HG03439 (cell line): ENCODE data around the gene KRTAP10-7.
"Not testable (repeated sequence)": the region's sequence is repeated elsewhere in the genome, so short reads cannot be mapped to it uniquely, and the experiment has no call there.

Experiments
- ATAC-seq: cut with Tn5 transposase; IDR thresholded peaks from one replicate; pipeline ENCODE4 v1.9.1; 2021; ENCODE audit warnings: mild to moderate bottlenecking, moderate library complexity; ENCODE audit not compliant: unreplicated experiment

Gene KRTAP10-7, protein sequence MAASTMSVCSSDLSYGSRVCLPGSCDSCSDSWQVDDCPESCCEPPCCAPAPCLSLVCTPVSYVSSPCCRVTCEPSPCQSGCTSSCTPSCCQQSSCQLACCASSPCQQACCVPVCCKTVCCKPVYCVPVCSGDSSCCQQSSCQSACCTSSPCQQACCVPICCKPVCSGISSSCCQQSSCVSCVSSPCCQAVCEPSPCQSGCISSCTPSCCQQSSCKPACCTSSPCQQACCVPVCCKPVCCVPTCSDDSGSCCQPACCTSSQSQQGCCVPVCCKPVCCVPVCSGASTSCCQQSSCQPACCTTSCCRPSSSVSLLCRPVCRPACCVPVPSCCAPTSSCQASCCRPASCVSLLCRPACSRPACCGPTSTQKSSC

DNA sequence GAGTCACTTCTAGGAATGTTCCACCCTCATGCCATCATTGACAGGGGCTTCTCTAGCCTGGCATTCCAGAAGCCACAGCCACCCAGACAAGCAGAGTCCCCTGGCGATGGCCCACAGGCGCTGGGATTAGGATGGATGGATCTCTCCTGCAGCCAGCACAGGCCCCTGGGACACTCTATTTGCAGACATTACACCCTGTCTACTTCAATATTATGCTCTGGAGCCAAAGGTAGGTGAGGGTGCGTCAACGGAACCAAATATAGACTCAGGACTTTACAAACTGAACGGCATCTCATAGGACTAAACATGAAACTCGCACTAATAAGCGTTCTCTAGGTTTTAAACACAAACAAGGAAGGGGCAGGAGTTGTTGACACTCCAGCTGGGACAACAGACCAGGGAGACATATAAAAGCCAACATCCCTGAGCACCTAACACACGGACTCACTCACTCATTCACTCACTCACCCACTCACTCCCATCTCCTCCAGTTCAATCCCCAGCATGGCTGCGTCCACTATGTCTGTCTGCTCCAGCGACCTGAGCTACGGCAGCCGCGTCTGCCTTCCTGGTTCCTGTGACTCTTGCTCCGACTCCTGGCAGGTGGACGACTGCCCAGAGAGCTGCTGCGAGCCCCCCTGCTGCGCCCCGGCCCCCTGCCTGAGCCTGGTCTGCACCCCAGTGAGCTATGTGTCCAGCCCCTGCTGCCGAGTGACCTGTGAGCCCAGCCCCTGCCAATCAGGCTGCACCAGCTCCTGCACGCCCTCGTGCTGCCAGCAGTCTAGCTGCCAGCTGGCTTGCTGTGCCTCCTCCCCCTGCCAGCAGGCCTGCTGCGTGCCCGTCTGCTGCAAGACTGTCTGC is at the start of gene KRTAP10-7:
KRTAP10-7 (plus strand) TSS at position 480 of the 861 bp plus-strand sequence; CDS start at position 505, 25 bp downstream.
- not testable (repeated sequence) for ATAC-seq

DNA sequence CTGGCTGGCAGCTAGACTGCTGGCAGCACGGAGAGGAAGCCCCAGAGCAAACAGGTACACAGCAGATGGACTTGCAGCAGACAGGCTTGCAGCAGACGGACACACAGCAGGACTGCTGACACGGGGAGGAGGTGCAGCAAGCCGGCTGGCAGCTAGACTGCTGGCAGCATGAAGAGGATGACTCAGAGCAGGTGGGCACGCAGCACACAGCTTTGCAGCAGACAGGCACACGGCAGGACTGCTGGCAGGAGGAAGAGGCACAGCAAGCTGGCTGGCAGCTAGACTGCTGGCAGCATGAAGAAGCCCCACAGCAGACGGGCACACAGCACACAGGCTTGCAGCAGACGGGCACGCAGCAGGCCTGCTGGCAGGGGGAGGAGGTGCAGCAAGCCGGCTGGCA is 49.6 kb upstream of the KRTAP10-7 start:
- ATAC-seq = no peak

DNA sequence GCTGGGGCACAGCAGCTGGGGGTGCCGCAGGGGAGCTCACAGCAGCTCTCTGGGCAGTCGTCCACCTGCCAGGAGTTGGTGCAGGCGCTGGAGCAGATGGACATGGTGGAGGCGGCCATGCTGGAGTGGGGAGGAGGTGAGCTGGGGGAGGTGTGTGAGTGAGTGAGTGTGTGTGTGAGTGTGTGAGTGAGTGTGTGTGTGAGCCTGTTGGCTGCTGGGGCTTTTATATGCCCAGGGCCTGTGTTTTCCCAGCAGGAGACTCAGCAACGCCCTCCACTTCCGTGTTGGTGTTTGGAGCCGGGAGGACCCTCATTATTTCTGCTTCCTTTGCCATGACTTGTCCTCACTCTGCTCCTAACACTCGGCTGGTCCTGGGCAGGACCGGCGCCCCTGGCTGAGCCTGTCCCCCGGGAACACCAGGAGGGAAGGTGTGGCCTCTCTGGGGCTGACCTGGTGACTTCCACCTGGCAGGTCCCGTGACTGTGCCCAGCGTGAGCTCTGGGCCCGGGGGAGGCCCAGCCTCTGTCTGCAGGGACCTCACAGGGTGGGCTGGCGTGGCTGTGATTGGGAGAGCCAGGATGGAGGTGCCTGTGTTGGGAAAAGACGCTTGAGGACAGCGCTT is 48.9 kb upstream of the KRTAP10-7 start, which contains the start of gene KRTAP10-2:
KRTAP10-2 (minus strand) TSS at position 166 of the 622 bp plus-strand sequence; CDS start at position 119, 47 bp downstream.
- ATAC-seq = no peak

DNA sequence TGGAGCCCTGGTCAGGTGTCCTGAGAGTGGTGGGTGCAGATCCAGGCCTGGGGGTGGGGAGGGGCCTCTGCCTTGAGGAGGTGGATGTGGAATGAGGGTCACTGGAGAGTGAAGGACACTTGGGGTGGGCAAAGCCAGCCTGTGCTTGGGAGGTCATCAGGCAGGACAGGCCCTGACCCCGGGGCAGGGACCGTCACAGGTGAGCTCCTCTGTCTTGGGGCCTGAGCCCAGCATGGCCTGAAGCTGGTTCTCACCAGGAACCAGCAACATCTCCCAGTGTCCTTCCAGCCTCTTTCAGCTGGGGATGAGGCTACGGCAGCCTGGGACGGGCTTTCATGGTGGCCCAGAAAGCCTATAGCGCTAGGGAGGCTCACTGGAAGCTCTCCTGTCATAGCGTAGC is 48.3 kb upstream of the KRTAP10-7 start:
- no peak for ATAC-seq

DNA sequence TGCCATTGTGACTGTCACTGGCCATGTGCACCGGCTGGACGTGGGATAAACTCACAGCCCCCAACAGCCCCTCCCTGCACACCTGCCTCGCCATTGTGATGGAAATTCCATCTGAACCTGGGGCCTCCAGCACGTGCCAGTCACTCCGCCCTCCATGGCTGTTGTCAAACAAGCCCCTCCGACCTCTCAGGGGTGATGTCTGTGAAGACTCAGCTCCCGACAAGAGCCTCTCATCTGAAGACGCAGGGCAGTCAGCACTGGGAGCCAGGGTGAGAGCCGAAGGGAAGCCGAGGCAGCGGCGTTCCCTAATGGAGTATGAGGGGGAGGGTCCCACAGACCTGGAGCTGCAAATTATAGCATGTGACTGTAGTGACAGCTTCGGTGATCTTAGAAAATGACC is 47.7 kb upstream of the KRTAP10-7 start:
- ATAC-seq = no peak

DNA sequence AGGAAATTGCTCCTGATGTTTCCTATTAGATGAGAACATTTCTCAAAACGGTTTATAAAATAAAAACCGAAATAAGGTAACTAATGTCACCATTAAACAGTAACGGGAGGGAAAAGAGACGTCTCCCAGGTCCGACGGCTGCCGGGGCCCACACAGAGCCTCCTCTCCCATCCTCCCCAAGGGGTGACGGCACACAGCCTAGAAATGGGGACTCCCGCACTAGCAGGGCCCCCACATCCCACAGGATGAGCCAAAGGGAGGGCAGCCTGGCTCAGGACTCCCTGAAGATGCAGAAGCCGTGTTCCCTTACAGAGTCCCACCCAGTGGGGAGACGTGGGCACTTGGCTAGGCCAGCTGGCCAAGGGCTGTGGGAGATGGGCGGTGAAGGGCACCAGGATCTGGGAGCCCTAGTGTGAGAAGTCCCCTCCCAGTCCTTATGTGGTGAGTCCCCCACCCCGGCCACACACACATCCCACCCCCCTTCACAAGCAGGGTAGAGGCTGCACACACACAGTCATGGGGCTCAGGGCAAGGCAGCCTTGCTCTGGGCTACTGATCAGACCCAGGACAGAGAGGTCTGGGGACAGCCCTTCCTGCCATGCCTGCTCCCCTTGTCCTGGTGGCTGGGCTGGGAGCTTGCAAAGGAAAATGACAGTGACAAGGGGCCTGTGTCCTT is 45.1 kb upstream of the KRTAP10-7 start:
- no peak for ATAC-seq

DNA sequence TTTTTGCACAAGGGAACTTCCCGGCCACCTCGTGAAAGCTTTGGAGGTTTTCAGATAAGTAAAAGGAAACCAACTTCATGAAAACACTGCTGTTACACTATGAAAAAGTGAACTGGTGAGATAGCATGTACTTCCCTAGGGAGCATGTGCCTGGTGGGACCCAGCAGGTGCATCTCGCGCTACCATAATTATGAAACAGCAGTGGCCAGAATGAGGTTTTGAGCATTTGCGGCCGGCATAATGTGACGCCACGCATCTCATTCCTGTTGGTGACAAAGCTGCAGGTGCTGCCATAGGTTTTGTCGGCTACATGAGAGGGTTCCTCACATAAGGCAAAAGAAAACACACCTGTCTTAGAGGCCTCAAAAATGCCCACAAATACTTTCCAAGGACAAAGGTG is 43.5 kb upstream of the KRTAP10-7 start:
- no peak for ATAC-seq

DNA sequence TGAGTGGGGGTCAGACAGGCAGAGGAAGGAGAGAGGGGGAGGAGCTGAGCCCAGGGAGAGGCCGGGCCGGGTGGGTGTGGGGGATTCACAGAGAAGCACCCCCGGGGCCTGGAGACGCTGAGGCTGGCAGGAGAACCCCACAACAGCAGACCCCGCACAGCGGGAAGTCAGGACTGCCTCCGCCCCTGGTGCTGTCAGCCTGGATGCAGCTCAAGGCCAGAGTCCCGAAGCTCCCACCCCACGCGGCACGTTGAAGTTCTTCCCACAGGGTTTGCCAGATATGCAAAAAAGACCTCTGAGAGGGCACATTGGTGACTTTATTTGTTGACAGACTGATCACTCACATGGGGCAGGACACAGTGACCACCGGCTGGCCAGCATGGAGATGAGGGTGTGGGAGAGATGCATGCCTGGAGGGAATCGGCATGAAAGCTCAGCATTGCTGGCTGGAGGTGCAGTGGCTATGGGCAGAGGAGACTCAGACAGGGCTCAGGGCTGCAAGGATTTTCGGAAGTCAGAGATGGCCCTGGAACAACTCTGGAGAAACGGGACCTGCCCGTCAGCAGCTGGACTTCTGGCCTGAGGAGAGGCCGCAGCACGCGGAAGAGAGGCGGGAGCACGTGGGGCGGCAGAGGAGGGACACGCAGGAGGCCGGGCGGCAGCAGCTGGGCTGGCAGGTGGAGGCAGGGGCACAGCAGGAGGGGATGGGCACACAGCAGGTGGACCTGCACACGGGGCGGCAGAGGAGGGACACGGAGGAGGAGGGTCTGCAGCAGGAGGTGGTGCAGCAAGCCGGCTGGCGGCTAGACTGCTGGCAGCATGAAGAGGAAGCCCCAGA is 42.7 kb upstream of the KRTAP10-7 start:
- ATAC-seq = no peak

DNA sequence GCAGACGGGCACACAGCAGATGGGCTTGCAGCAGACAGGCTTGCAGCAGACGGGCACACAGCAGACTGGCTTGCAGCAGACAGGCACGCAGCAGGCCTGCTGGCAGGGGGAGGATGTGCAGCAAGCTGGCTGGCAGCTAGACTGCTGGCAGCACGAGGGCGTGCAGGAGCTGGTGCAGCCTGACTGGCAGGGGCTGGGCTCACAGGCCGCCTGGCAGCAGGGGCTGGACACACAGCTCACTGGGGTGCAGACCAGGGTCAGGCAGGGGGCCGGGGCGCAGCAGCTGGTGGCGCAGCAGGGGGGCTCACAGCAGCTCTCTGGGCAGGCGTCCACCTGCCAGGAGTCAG is 42.1 kb upstream of the KRTAP10-7 start:
- not testable (repeated sequence) for ATAC-seq

DNA sequence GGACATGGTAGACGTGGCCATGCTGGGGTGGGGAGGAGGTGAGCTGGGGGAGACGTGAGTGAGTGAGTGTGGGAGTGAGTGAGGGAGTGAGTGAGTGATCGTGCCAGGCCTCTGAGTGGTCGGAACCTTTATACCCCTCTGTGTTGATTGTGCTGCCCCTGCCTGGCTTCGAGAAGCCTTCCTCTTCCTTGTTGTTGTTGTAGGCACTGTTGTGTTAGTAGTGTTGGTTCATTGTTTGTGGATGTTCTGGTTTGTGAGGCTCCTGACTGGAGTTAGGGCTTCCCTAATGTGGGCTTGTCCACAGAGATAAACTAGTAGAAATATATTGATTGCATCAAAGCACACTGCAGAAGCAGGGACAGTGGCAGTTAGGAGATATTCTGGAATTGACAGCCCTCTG is 41.7 kb upstream of the KRTAP10-7 start, which contains the start of gene KRTAP10-3:
KRTAP10-3 (minus strand) TSS at position 101 of the 400 bp plus-strand sequence; CDS start at position 21, 80 bp downstream.
- no peak for ATAC-seq

DNA sequence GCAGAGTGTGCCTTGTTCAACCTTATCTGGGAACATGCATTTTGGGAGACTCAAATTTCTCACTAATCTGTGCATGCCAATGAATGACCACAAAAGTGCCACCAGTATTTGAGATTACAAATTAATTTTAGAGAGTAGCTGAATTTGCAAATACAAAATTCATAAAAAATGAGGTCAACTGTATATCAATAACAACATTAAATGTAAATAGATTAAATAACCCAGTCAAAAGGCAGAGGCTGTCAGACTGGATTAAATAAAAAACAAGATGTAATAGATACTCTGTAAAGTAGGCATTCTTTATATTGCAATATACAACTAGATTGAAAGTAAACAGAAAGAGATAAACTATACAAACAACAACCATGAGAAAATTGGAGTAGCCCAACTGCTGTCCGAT is 36.3 kb upstream of the KRTAP10-7 start:
- no peak for ATAC-seq

DNA sequence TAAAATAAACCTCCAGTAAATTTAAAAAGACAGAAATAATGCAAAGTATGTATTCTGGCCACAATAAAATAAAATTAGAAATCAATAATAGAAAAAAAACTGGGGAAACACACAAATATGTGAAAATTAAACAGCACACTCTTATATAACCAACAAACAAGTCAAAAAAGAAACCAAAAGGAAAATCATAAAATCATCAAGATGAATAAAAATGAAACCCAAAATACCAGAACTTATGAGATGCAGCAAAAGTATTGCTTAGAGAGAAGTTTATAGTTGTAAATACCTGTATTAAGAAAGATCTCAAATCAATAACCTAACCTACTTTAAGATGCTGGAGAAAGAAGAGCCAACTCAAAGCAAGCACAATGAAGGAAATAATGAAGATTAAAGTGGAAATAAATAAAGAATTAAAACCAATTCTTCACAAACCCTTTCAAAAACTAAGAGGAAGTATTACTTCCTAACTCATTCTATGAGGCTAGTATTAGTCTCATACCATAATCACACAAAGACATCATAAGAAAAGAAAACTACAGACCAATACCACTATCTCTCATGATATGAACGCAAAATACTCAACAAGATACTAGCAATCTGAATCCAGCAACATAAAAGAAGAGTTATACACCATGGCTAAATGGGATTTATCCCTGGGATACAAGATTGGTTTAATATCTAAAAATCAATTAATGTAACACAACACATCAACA is 35.4 kb upstream of the KRTAP10-7 start:
- no peak for ATAC-seq

DNA sequence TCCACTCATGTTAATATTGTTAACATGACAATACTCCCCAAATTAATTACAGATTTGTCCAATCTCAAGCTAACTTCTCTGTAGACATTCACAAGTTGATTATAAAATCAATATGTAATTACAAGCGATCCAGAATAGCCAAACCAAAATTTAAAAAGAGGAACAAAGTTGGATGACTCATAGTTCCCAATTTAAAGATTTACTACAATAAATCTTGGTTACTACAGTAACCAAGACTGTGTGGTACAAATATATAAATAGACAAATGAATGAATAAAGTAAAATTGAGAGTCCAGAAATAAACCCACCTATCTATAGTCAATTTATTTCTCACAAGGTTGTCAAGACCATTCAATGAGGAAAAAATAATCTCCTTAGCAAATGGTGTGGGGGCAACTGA is 34.0 kb upstream of the KRTAP10-7 start:
- no peak for ATAC-seq

DNA sequence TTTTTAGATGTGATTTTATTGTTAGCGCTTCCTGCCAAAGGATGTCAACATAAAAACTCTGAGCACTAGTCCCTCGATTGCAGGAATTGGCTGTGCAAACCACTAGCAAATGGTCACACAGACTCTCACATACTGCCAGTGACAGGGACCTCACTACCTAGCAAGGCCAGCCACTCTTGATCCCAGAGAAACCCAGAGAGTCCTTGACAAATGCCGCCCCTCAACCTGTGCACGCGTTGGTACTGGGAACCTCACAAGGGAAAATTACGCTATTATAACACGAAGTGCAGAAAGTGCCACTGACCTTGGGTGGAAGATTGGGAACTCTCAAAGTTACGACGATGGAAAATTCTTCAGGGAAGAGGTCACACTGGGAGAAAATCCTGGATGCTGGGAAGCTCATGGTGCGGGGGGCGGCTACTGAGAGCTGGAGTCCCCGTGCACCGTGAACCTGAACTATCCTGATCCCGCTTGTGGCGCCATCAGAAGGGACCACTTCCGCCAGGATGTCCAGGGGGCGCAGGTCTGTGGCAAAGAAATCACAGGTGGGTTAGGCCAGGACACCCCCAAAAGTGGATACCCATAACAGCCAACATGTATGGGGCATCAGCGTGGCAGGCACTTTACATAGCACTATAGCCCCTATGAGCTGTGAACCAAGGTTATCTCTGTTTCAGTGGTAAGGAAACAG is 32.8 kb upstream of the KRTAP10-7 start:
- no peak for ATAC-seq

DNA sequence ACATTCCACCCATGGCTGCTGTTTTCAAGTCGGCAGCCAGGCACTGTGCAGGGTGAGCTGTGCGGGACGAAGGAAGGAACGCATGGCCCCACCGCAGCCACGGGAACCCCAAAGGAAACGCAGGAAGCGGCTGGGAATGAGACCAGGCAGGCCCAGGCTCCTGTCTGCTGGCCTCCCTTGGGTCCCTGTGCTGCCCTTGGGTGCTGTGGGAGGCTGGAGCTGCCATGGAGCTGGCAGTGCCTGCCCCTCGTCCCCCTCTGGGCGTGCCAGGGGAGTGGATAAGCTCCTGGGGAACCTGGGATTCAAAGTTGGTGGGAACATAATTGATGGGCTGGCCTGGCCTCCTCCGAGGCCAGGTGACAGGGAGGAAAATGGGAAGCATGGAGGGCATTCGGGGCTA is 32.1 kb upstream of the KRTAP10-7 start:
- no peak for ATAC-seq

DNA sequence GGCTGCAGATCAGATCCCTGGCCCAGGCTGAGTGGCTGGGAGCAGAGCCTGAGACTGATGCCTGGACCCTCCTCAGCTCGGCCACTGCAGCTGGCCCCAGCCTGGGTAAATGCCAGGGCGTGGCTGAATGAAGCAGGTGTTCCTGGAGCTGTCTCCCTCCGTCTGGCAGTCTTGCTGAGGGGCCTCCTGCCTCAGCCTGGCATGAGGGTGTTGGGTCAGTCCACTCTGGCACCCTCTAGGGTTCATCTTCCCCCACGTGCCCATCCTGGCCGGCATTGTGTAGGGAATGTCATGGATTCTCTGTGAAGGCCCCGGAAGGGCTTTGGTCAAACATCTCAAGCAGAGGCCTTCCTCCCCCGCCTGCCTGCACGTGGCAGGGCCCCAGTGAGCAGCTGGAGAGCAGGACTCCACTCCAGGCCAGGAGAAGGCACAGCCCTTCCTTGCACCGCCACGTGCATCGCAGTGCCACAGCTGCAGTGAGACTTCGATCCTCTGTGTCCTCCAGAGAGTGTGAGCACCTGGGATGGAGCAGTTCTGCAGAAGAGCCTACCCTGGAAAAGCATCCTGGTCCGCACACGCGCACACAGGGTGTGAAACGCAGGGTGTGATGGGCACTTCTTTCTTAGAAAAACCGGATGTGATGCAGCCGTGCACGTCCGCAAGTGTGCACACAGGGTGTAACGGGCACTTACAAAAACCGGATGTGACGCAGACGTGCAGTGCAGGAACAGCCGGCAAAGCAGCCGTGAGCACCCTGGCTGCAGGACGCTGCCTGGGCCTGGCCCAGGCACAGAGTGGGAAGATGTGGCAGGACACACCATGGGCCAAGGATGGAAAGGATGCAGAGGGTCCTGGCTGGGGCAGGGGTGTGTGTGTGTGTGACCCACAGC is 31.5 kb upstream of the KRTAP10-7 start:
- no peak for ATAC-seq

DNA sequence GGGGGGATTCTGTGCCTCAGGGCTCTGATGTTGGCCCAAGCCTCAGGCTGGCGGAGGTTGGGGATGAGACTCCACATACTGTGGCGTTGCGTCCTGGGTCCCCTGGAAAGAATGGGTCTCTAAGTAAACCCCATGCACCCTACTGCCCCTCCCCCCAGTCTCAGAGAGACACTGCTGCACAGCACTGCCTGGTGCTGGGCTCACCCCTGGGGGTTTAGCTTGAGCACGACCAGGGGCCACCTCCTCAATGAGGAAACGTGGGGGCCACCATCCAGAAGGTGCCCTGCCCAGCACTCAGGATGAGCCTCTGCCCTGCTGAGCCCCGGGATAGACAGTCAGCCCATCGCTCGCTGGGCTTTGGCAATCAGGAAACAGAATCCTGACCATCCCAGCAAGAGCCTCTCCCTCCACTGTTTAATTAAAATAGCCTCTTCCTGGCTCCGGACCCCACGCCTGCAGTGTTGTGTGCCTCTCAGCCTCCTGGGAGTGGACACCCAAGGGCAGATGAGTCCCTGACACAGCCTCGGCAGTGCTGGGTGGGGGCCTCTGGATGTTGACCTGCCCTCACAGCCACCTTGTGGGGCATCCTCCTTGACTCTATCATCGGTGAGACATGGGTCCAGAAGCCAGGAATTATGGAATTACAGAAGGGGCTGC is 30.4 kb upstream of the KRTAP10-7 start:
- ATAC-seq = no peak
